ENCODE results near the gene ERBB2. TPM values are rescaled to one million over a fixed set of nuclear protein-coding genes. Genes with fewer than 3 reads are reported as not detected.
A peak's percentile ranks its signal among the peaks of the same experiment; 100 is the strongest.

Gene ERBB2
- total RNA-seq, 1 donor from 2014 or later: 75.2 TPM

- Histone ChIP-seq H3K4me3 (no peak overlapping the region), H3K9me3 (ENCODE audit: low read depth) (no peaks in the 10 kb centered on the region), H4K20me1 (ENCODE audit: low read depth) (no peaks in the 10 kb centered on the region), H3K9ac (no peak overlapping the region), H3K27me3 (no peaks in the 10 kb centered on the region), H3K27ac (no peak overlapping the region), H2AFZ (replicated peaks) (no peak overlapping the region), H3K4me1 (peaks cover 17% of the 10 kb centered on the region), H3F3A (ENCODE audit: low read depth) (peaks cover 30% of the 10 kb centered on the region), H3K36me3 (no peaks in the 10 kb centered on the region), H3K79me2 (ENCODE audit: low read depth) (no peaks in the 10 kb centered on the region), H3K4me2 (no peak overlapping the region)
- peaks cover 8% of the 10 kb centered on the region for H3K27me3 Mint-ChIP-seq (ENCODE audit: insufficient read depth, low read depth)
- H3K4me1 Mint-ChIP-seq: peaks cover 23% of the 10 kb centered on the region
- peaks cover 2% of the 10 kb centered on the region for H3K36me3 Mint-ChIP-seq
- DNase-seq (ENCODE audit: low spot score): no peak
- TF ChIP-seq, protein P1, sequence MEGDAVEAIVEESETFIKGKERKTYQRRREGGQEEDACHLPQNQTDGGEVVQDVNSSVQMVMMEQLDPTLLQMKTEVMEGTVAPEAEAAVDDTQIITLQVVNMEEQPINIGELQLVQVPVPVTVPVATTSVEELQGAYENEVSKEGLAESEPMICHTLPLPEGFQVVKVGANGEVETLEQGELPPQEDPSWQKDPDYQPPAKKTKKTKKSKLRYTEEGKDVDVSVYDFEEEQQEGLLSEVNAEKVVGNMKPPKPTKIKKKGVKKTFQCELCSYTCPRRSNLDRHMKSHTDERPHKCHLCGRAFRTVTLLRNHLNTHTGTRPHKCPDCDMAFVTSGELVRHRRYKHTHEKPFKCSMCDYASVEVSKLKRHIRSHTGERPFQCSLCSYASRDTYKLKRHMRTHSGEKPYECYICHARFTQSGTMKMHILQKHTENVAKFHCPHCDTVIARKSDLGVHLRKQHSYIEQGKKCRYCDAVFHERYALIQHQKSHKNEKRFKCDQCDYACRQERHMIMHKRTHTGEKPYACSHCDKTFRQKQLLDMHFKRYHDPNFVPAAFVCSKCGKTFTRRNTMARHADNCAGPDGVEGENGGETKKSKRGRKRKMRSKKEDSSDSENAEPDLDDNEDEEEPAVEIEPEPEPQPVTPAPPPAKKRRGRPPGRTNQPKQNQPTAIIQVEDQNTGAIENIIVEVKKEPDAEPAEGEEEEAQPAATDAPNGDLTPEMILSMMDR (IDR thresholded peaks at IDR 0.05): no peak
- TF ChIP-seq EZH2 (IDR thresholded peaks at IDR 0.05) (no peak), EZH2phosphoT487 (IDR thresholded peaks at IDR 0.05) (no peak)
- no peaks in the 10 kb centered on the region for H3K9me3 Mint-ChIP-seq
- no peak overlapping the region for H3K4me3 Mint-ChIP-seq
- H3K27ac Mint-ChIP-seq: no peak overlapping the region
These were observed 15.3 kb upstream of the ERBB2 start for GRCh38 chr17:39684369-39685192.

- Mint-ChIP-seq H3K36me3 (peaks cover 2% of the 10 kb centered on the region), H3K4me1 (peaks cover 23% of the 10 kb centered on the region), H3K4me3 (peak overlapping the region; percentile 96), H3K9me3 (no peaks in the 10 kb centered on the region), H3K27ac (peak overlapping the region; percentile 93), H3K27me3 (ENCODE audit: insufficient read depth, low read depth) (peaks cover 6% of the 10 kb centered on the region)
- peak overlapping the region; percentile 91 for H2AFZ ChIP-seq (replicated peaks)
- no peak for DNase-seq (ENCODE audit: low spot score)
- no peak overlapping the region for H3K27ac ChIP-seq
- H3F3A ChIP-seq (ENCODE audit: low read depth): peaks cover 41% of the 10 kb centered on the region
- no peak overlapping the region for H3K9ac ChIP-seq
- no peaks in the 10 kb centered on the region for H3K27me3 ChIP-seq
- no peaks in the 10 kb centered on the region for H4K20me1 ChIP-seq (ENCODE audit: low read depth)
- no peaks in the 10 kb centered on the region for H3K9me3 ChIP-seq (ENCODE audit: low read depth)
- peaks cover 17% of the 10 kb centered on the region for H3K4me1 ChIP-seq
- TF ChIP-seq EZH2 (IDR thresholded peaks at IDR 0.05) (no peak), EZH2phosphoT487 (IDR thresholded peaks at IDR 0.05) (no peak)
- TF ChIP-seq, protein P1 (IDR thresholded peaks at IDR 0.05): no peak
- H3K79me2 ChIP-seq (ENCODE audit: low read depth): no peaks in the 10 kb centered on the region
- H3K36me3 ChIP-seq: no peaks in the 10 kb centered on the region
- H3K4me2 ChIP-seq: peak overlapping the region; percentile 78
- H3K4me3 ChIP-seq: peak overlapping the region; percentile 68
These were observed 12.7 kb upstream of the ERBB2 start for GRCh38 chr17:39687101-39687545.

- H3K79me2 ChIP-seq (ENCODE audit: low read depth): no peaks in the 10 kb centered on the region
- H3F3A ChIP-seq (ENCODE audit: low read depth): peaks cover 42% of the 10 kb centered on the region
- H3K9me3 Mint-ChIP-seq: no peaks in the 10 kb centered on the region
- H3K4me2 ChIP-seq: peak within 1 kb of the TSS; percentile 78
- peak within 1 kb of the TSS; percentile 91 for H2AFZ ChIP-seq (replicated peaks)
- peaks cover 6% of the 10 kb centered on the region for H3K27me3 Mint-ChIP-seq (ENCODE audit: insufficient read depth, low read depth)
- peak; percentile 20 for TF ChIP-seq EZH2phosphoT487 (IDR thresholded peaks at IDR 0.05)
- TF ChIP-seq, protein P1 (IDR thresholded peaks at IDR 0.05): no peak
- TF ChIP-seq EZH2 (IDR thresholded peaks at IDR 0.05): no peak
- no peaks in the 10 kb centered on the region for H3K27me3 ChIP-seq
- H3K27ac ChIP-seq: peak within 1 kb of the TSS; percentile 98
- H4K20me1 ChIP-seq (ENCODE audit: low read depth): no peaks in the 10 kb centered on the region
- peaks cover 17% of the 10 kb centered on the region for H3K4me1 ChIP-seq
- peak within 1 kb of the TSS; percentile 96 for H3K4me3 Mint-ChIP-seq
- H3K36me3 Mint-ChIP-seq: peaks cover 2% of the 10 kb centered on the region
- peak within 1 kb of the TSS; percentile 68 for H3K4me3 ChIP-seq
- DNase-seq (ENCODE audit: low spot score): peak; percentile 94
- peak within 1 kb of the TSS; percentile 93 for H3K27ac Mint-ChIP-seq
- no peaks in the 10 kb centered on the region for H3K36me3 ChIP-seq
- H3K9me3 ChIP-seq (ENCODE audit: low read depth): no peaks in the 10 kb centered on the region
- H3K4me1 Mint-ChIP-seq: peaks cover 23% of the 10 kb centered on the region
- H3K9ac ChIP-seq: no peak within 1 kb of the TSS
These were observed 12.1 kb upstream of the ERBB2 start, which contains the start of gene PGAP3 for GRCh38 chr17:39687546-39688474. Gene PGAP3 (minus strand): TSS chr17:39688057. CDS start chr17:39688014, 43 bp downstream.

All from neural progenitor cell (in vitro differentiated cells).